ENCODE data around the gene SLC6A6. TPM values are rescaled to one million over a fixed set of nuclear protein-coding genes. Genes with fewer than 3 reads are reported as not detected.
A peak's percentile ranks its signal among the peaks of the same experiment; 100 is the strongest.
"Not testable (repeated sequence)": the region's sequence is repeated elsewhere in the genome, so short reads cannot be mapped to it uniquely, and the experiment has no call there.

The SLC6A6 gene
- total RNA-seq, 3 donors from 2014 or later = 4.4 to 11.2 (median 10.5) TPM

- DNase-seq (no peak), ATAC-seq (no peak)
- TF ChIP-seq, protein P1, sequence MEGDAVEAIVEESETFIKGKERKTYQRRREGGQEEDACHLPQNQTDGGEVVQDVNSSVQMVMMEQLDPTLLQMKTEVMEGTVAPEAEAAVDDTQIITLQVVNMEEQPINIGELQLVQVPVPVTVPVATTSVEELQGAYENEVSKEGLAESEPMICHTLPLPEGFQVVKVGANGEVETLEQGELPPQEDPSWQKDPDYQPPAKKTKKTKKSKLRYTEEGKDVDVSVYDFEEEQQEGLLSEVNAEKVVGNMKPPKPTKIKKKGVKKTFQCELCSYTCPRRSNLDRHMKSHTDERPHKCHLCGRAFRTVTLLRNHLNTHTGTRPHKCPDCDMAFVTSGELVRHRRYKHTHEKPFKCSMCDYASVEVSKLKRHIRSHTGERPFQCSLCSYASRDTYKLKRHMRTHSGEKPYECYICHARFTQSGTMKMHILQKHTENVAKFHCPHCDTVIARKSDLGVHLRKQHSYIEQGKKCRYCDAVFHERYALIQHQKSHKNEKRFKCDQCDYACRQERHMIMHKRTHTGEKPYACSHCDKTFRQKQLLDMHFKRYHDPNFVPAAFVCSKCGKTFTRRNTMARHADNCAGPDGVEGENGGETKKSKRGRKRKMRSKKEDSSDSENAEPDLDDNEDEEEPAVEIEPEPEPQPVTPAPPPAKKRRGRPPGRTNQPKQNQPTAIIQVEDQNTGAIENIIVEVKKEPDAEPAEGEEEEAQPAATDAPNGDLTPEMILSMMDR (IDR thresholded peaks at IDR 0.05) = no peak
- H3K4me3 ChIP-seq = no peak overlapping the region
- no peaks in the 10 kb centered on the region for H3K9me3 ChIP-seq
- H3K4me1 ChIP-seq (ENCODE audit: low read depth) = peaks cover 20% of the 10 kb centered on the region
- intact Hi-C loops (cut with DNase I, micrococcal nuclease) = loop anchor here in 1 of 2 donors (10.0 kb wide), 1 partner anchor 48 kb away; no protein-coding TSS in a partner anchor
- no peaks in the 10 kb centered on the region for H3K36me3 ChIP-seq (ENCODE audit: low read depth)
Observed at GRCh38 chr3:14406336-14406735, 3.9 kb downstream of the SLC6A6 start.

- TF ChIP-seq, protein P1 (IDR thresholded peaks at IDR 0.05) = no peak
- no peaks in the 10 kb centered on the region for H3K9me3 ChIP-seq
- H3K36me3 ChIP-seq (ENCODE audit: low read depth) = no peaks in the 10 kb centered on the region
- no peak for ATAC-seq
- peaks cover 19% of the 10 kb centered on the region for H3K4me1 ChIP-seq (ENCODE audit: low read depth)
- no peak overlapping the region for H3K4me3 ChIP-seq
- DNase-seq = no peak
- intact Hi-C loops (cut with DNase I, micrococcal nuclease) = loop anchor here in 1 of 2 donors (10.0 kb wide), 1 partner anchor 48 kb away; no protein-coding TSS in a partner anchor
Observed at GRCh38 chr3:14406766-14407165, 4.4 kb downstream of the SLC6A6 start.

- TF ChIP-seq, protein P1 (IDR thresholded peaks at IDR 0.05) = no peak
- no peak overlapping the region for H3K4me3 ChIP-seq
- no peaks in the 10 kb centered on the region for H3K9me3 ChIP-seq
- no peaks in the 10 kb centered on the region for H3K36me3 ChIP-seq (ENCODE audit: low read depth)
- H3K4me1 ChIP-seq (ENCODE audit: low read depth) = peaks cover 15% of the 10 kb centered on the region
- DNase-seq (no peak), ATAC-seq (no peak)
- intact Hi-C loops (cut with DNase I, micrococcal nuclease) = loop anchor here in 1 of 2 donors (10.0 kb wide), 1 partner anchor 48 kb away; no protein-coding TSS in a partner anchor
Observed at GRCh38 chr3:14407203-14407602, 4.8 kb downstream of the SLC6A6 start.

- not testable (repeated sequence) for H3K36me3 ChIP-seq (ENCODE audit: low read depth); DNase-seq; H3K4me1 ChIP-seq (ENCODE audit: low read depth); H3K4me3 ChIP-seq; ATAC-seq; H3K9me3 ChIP-seq
- intact Hi-C loops (cut with DNase I, micrococcal nuclease) = loop anchor here in 1 of 2 donors (10.0 kb wide), 1 partner anchor 45 kb away; no protein-coding TSS in a partner anchor
Observed at GRCh38 chr3:14409779-14410063, 7.3 kb downstream of the SLC6A6 start.

GRCh38 chr3:14410106-14410502 is 7.7 kb downstream of the SLC6A6 start:
- H3K4me1 ChIP-seq (ENCODE audit: low read depth) = peaks cover 2% of the 10 kb centered on the region

GRCh38 chr3:14410503-14411165 is 8.2 kb downstream of the SLC6A6 start:
- peaks cover 2% of the 10 kb centered on the region for H3K4me1 ChIP-seq (ENCODE audit: low read depth)
- H3K9me3 ChIP-seq = no peaks in the 10 kb centered on the region
- ATAC-seq (peak; percentile 69), DNase-seq (no peak)
- TF ChIP-seq, protein P1 (IDR thresholded peaks at IDR 0.05) = no peak
- H3K4me3 ChIP-seq = no peak overlapping the region
- intact Hi-C loops (cut with DNase I, micrococcal nuclease) = no loop called here
- no peaks in the 10 kb centered on the region for H3K36me3 ChIP-seq (ENCODE audit: low read depth)

More at GRCh38 chr3:14410106-14410502, 7.7 kb downstream of the SLC6A6 start:
- Histone ChIP-seq H3K9me3 (no peaks in the 10 kb centered on the region), H3K36me3 (ENCODE audit: low read depth) (no peaks in the 10 kb centered on the region), H3K4me3 (no peak overlapping the region)
- TF ChIP-seq, protein P1 (IDR thresholded peaks at IDR 0.05) = no peak
- DNase-seq (no peak), ATAC-seq (no peak)
- intact Hi-C loops (cut with DNase I, micrococcal nuclease) = no loop called here
